Endothelial cell of umbilical vein (primary cell): ENCODE data around the gene KCNMA1. TPM values are rescaled to one million over a fixed set of nuclear protein-coding genes. Genes with fewer than 3 reads are reported as not detected.

Experiments used
- BruUV-seq: library from RNA; stranded (reverse); fragments of 400-500 nt; replicated peaks from 2 replicates; lab custom pipeline; 2021; lab: Mats Ljungman, UMichigan
- CTCF ChIA-PET: fragments of 300-600, 350-600 bp; sonication (Branson Sonifier 250); formaldehyde crosslinking; loops from one replicate; lab custom pipeline; 2021; ENCODE audit warnings: antibody characterized with exemption, inconsistent platforms; lab: Charles Lee
- POLR2A ChIA-PET: fragments of 300-600, 350-600 bp; sonication (Branson Sonifier 250); formaldehyde crosslinking; loops from one replicate; lab custom pipeline; 2021; ENCODE audit warnings: antibody characterized with exemption, inconsistent platforms; lab: Charles Lee
- DNase-seq: peaks from one replicate; pipeline ENCODE4 v3.0.0-alpha.2; 2011; ENCODE audit warnings: low read depth, low spot score
- FAIRE-seq: peaks from 2 replicates; lab custom pipeline; 2011; peaks lifted over from hg19 to GRCh38; lab: Jason Lieb, UNC
- H2AFZ ChIP-seq: 2 replicates; pipeline ENCODE4 v1.6.0; 2012; ENCODE audit warnings: low read depth, low read length, control low read depth, inconsistent platforms
- H3K27ac ChIP-seq: 2 replicates; pipeline ENCODE4 v1.5.1; 2011; ENCODE audit warnings: low read depth, mild to moderate bottlenecking, control low read depth, low read length, moderate library complexity; ENCODE audit not compliant: insufficient read depth
- H3K27me3 ChIP-seq, 2 experiments: 2 replicates each; pipeline versions ENCODE4 v1.6.0 to v1.6.1; 2011; ENCODE audit warnings: low read length in 2 of 2, mixed read lengths in 1 of 2; ENCODE audit not compliant: control insufficient read depth in 2 of 2, insufficient read depth in 2 of 2
- H3K36me3 ChIP-seq, 2 experiments: 2 replicates in 1 of 2; 3 replicates in 1 of 2; pipeline ENCODE4 v1.5.1; 2011; ENCODE audit warnings: low read length in 2 of 2, mild to moderate bottlenecking in 1 of 2, moderate library complexity in 1 of 2; ENCODE audit not compliant: control insufficient read depth in 2 of 2, insufficient read depth in 2 of 2; ENCODE audit errors: extremely low read depth in 1 of 2
- H3K4me1 ChIP-seq: 3 replicates; pipeline ENCODE4 v1.5.1; 2011; ENCODE audit warnings: mild to moderate bottlenecking, low read length; ENCODE audit not compliant: control insufficient read depth, insufficient read depth; ENCODE audit errors: extremely low read depth
- H3K4me2 ChIP-seq: 2 replicates; pipeline ENCODE4 v1.6.1; 2011; ENCODE audit warnings: low read length, control low read depth, mixed read lengths; ENCODE audit not compliant: insufficient read depth
- H3K4me3 ChIP-seq, 3 experiments: fragments of 200-600 bp in 1 of 3; sonication (generic), shearing (Covaris generic) in 1 of 3; replicated peaks in 1 of 3; 2 replicates each; pipeline ENCODE4 v1.5.1; 2011 to 2016; ENCODE audit warnings: control low read depth in 3 of 3, low read length in 3 of 3, mild to moderate bottlenecking in 2 of 3, inconsistent platforms in 1 of 3, low read depth in 1 of 3, moderate library complexity in 1 of 3; ENCODE audit not compliant: insufficient read depth in 1 of 3
- H3K79me2 ChIP-seq: 2 replicates; pipeline ENCODE4 v1.6.0; 2012; ENCODE audit warnings: low read length, inconsistent platforms; ENCODE audit not compliant: control insufficient read depth, insufficient read depth
- H3K9ac ChIP-seq: replicated peaks from 2 replicates; pipeline ENCODE3; 2011; ENCODE audit warnings: low read length, control low read depth; ENCODE audit not compliant: insufficient read depth; ENCODE audit errors: extremely low read depth
- H3K9me1 ChIP-seq: replicated peaks from 3 replicates; pipeline ENCODE4 v1.6.0; 2011; ENCODE audit warnings: mild to moderate bottlenecking, low read length; ENCODE audit not compliant: control insufficient read depth, insufficient read depth; ENCODE audit errors: extremely low read depth
- H3K9me3 ChIP-seq: replicated peaks from 2 replicates; pipeline ENCODE4 v1.5.1; 2012; ENCODE audit warnings: low read length, inconsistent platforms; ENCODE audit not compliant: control insufficient read depth, insufficient read depth
- H4K20me1 ChIP-seq: replicated peaks from 2 replicates; pipeline ENCODE3; 2011; ENCODE audit warnings: mild to moderate bottlenecking, low read length; ENCODE audit not compliant: control insufficient read depth, insufficient read depth; ENCODE audit errors: extremely low read depth
- CTCF ChIP-seq, 2 donors: IDR thresholded peaks; 1 replicate in 1 of 2; 2 replicates in 1 of 2; pipeline ENCODE4 v1.5.1; 2011; ENCODE audit warnings: low read length in 2 of 2, mild to moderate bottlenecking in 2 of 2, moderate library complexity in 2 of 2, control low read depth in 1 of 2, inconsistent platforms in 1 of 2, low read depth in 1 of 2; ENCODE audit not compliant: insufficient read depth in 1 of 2; ENCODE audit errors: extremely low read depth in 1 of 2
- EZH2 ChIP-seq: IDR thresholded peaks from 2 replicates; pipeline ENCODE4 v1.6.1; 2012; ENCODE audit warnings: borderline replicate concordance, low read depth, mild to moderate bottlenecking, moderate library complexity, low read length, inconsistent platforms; ENCODE audit not compliant: severe bottlenecking
- FOS ChIP-seq: IDR thresholded peaks from 2 replicates; pipeline ENCODE4 v1.6.1; 2011; ENCODE audit warnings: mild to moderate bottlenecking, low read length, moderate library complexity, borderline replicate concordance; ENCODE audit not compliant: insufficient read depth
- GATA2 ChIP-seq: IDR thresholded peaks from 2 replicates; pipeline ENCODE4 v1.7.0; 2011; ENCODE audit warnings: low read depth, mild to moderate bottlenecking, moderate library complexity, mixed read lengths, low read length; ENCODE audit not compliant: insufficient read length, insufficient read depth
- JUN ChIP-seq: IDR thresholded peaks from 2 replicates; pipeline ENCODE4 v1.6.1; 2011; ENCODE audit warnings: borderline replicate concordance, low read depth; ENCODE audit not compliant: insufficient read length, insufficient read depth
- MAX ChIP-seq: IDR thresholded peaks from 2 replicates; pipeline ENCODE4 v1.6.1; 2011; ENCODE audit not compliant: insufficient read depth, insufficient read length
- MYC ChIP-seq: IDR thresholded peaks from one replicate; pipeline ENCODE4 v1.6.1; 2011; ENCODE audit warnings: mild to moderate bottlenecking, low read depth, low read length
- POLR2A ChIP-seq: IDR thresholded peaks from 2 replicates; pipeline ENCODE4 v1.6.1; 2012; ENCODE audit warnings: low read depth, mild to moderate bottlenecking, control low read depth, low read length
- POLR2AphosphoS5 ChIP-seq: IDR thresholded peaks from 2 replicates; pipeline ENCODE4 v1.6.1; 2012; ENCODE audit warnings: low read depth, mild to moderate bottlenecking, control low read depth, low read length, moderate library complexity; ENCODE audit not compliant: insufficient read depth
- dilution Hi-C: fragments of 300-500 bp; cut with MboI; formaldehyde crosslinking; loops from one replicate; pipeline ENCODE4 v1.15.0; 2019; ENCODE audit warnings: low sequenced_read_pairs; ENCODE audit not compliant: extremely low pct_ligation_motif_present
- intact Hi-C: fragments of 100-400 bp; cut with micrococcal nuclease; formaldehyde crosslinking; loops from one replicate; pipeline ENCODE4 v1.10.0; 2022
- polyA plus RNA-seq, 4 experiments: library from polyadenylated mRNA; depleted of rRNA in 3 of 4; stranded (reverse) in 3 of 4; unstranded in 1 of 4; fragments of >200 nt; gene quantifications; 2 replicates each; pipeline versions ENCODE4 v1.2.1 to v1.2.3, GENCODE V29; 2011 to 2012; ENCODE audit warnings: missing spikeins in 1 of 4
- total RNA-seq: library from RNA; stranded (reverse); gene quantifications from 2 replicates; pipeline ENCODE4 v1.2.3, GENCODE V29; 2021

The KCNMA1 gene
- total and polyA plus RNA-seq, 2 donors (not counting 3 experiments of a cell fraction or from before 2014, with no cell fraction given), result 0.10 to 0.82 TPM

- FAIRE-seq (no peak), DNase-seq (no peak)
- Histone ChIP-seq H3K4me3 (no peak overlapping the region), H3K9ac (no peak overlapping the region), H3K36me3 (no peaks in the 10 kb centered on the region), H2AFZ (no peak overlapping the region), H3K4me1 (no peaks in the 10 kb centered on the region), H3K9me1 (no peaks in the 10 kb centered on the region), H4K20me1 (no peaks in the 10 kb centered on the region), H3K9me3 (no peaks in the 10 kb centered on the region), H3K79me2 (no peaks in the 10 kb centered on the region), H3K27ac (no peak overlapping the region), H3K27me3 (no peaks in the 10 kb centered on the region), H3K4me2 (no peak overlapping the region)
- intact Hi-C loops (no loop called here), dilution Hi-C loops (no loop called here)
- TF ChIP-seq CTCF (IDR thresholded peaks at IDR 0.05; ENCODE audit: extremely low read depth in 1 of 2, insufficient read depth in 1 of 2, low read depth in 1 of 2, low read length in 2 of 2) (no peak), POLR2A (no peak), JUN (no peak), MAX (no peak), FOS (no peak), GATA2 (no peak), EZH2 (no peak), MYC (no peak), POLR2AphosphoS5 (no peak)
- POLR2A ChIA-PET, result no interaction called here
- no TSS peak for BruUV-seq
- CTCF ChIA-PET, result interaction anchor here (1.0 kb wide), 1 partner anchor 10 kb away, joined by 3 read pairs; no protein-coding TSS in a partner anchor
Measured at GRCh38 chr10:76942628-76943416, 694.8 kb downstream of the KCNMA1 start.
